ENCODE results near the gene TRMT10C. TPM values are rescaled to one million over a fixed set of nuclear protein-coding genes. Genes with fewer than 3 reads are reported as not detected.

The TRMT10C gene
- total and polyA plus RNA-seq, 10 donors, result 14.1 to 25.8 (median 19.1) TPM

GRCh38 chr3:101513419-101513986 lies 48.2 kb upstream of the TRMT10C start:
- H3K4me3 ChIP-seq, result peak overlapping the region; percentile 67 to 88 (median 82)
- H3K4me1 ChIP-seq, result peaks cover 14 to 50% (median 29%) of the 10 kb centered on the region in 6 donors
- WGBS, 5 donors, result 10 to 15% (median 12%) methylated on average over 12 of the region's 12 CpGs
- TF ChIP-seq POLR2A (IDR thresholded peaks at IDR 0.05) (no peak), CTCF (IDR thresholded peaks at IDR 0.05 in 8 of 11, conservative IDR thresholded peaks at IDR 0.05 in 3 of 11) (no peak), POLR2AphosphoS5 (IDR thresholded peaks at IDR 0.05) (no peak)
- no peak for DNase-seq
- intact Hi-C loops (cut with DNase I; ENCODE audit: low total_unique reads), result no loop called here
- H3K27ac ChIP-seq, result peak overlapping the region; percentile 89 to 97 (median 94)
- H3K9me3 ChIP-seq, result no peaks in the 10 kb centered on the region
- H3K27me3 ChIP-seq (replicated peaks in 1 of 7), result peaks cover 0 to 7% (median 0%) of the 10 kb centered on the region in 7 donors
- no peaks in the 10 kb centered on the region for H3K36me3 ChIP-seq

GRCh38 chr3:101518421-101518871 lies 43.2 kb upstream of the TRMT10C start:
- Histone ChIP-seq H3K4me3 (no peak overlapping the region), H3K36me3 (no peaks in the 10 kb centered on the region), H3K27ac (peak overlapping the region in 6 of 8 donors; percentile 8 to 65 (median 38)), H3K27me3 (replicated peaks in 1 of 7) (peaks cover 0 to 7% (median 0%) of the 10 kb centered on the region in 7 donors), H3K9me3 (no peaks in the 10 kb centered on the region), H3K4me1 (peaks cover 4 to 27% (median 14%) of the 10 kb centered on the region in 6 donors)
- 43 to 70% (median 66%) methylated on average over 3 of the region's 3 CpGs for WGBS, 5 donors
- intact Hi-C loops (cut with DNase I; ENCODE audit: low total_unique reads), result no loop called here
- TF ChIP-seq POLR2AphosphoS5 (IDR thresholded peaks at IDR 0.05), result no peak
- no peak for TF ChIP-seq CTCF (IDR thresholded peaks at IDR 0.05 in 8 of 11, conservative IDR thresholded peaks at IDR 0.05 in 3 of 11)
- TF ChIP-seq POLR2A (IDR thresholded peaks at IDR 0.05), result no peak
- no peak for DNase-seq

- intact Hi-C loops (cut with DNase I; ENCODE audit: low total_unique reads), result no loop called here
- H3K27me3 ChIP-seq (replicated peaks in 1 of 7), result peaks cover 0 to 7% (median 0%) of the 10 kb centered on the region in 7 donors
- H3K36me3 ChIP-seq, result no peaks in the 10 kb centered on the region
- peaks cover 0 to 19% (median 7%) of the 10 kb centered on the region in 6 donors for H3K4me1 ChIP-seq
- WGBS, 5 donors, result 88 to 94% (median 93%) methylated on average over 6 of the region's 6 CpGs
- no peaks in the 10 kb centered on the region for H3K9me3 ChIP-seq
- H3K4me3 ChIP-seq, result no peak overlapping the region
- TF ChIP-seq POLR2A (IDR thresholded peaks at IDR 0.05) (no peak), POLR2AphosphoS5 (IDR thresholded peaks at IDR 0.05) (no peak), CTCF (IDR thresholded peaks at IDR 0.05 in 8 of 11, conservative IDR thresholded peaks at IDR 0.05 in 3 of 11) (no peak)
- no peak for DNase-seq
- H3K27ac ChIP-seq, result no peak overlapping the region
Observed at GRCh38 chr3:101519685-101520365, 41.8 kb upstream of the TRMT10C start.

GRCh38 chr3:101521211-101521701 lies 40.4 kb upstream of the TRMT10C start:
- H3K36me3 ChIP-seq, result no peaks in the 10 kb centered on the region
- peak overlapping the region in 3 of 8 donors; percentile 13 to 31 (median 21) for H3K27ac ChIP-seq
- H3K27me3 ChIP-seq (replicated peaks in 1 of 7), result peaks cover 0 to 7% (median 0%) of the 10 kb centered on the region in 7 donors
- 24 to 49% (median 34%) methylated on average over 4 of the region's 4 CpGs for WGBS, 5 donors
- H3K9me3 ChIP-seq, result peaks cover 0 to 11% (median 0%) of the 10 kb centered on the region in 8 donors
- no peak overlapping the region for H3K4me3 ChIP-seq
- intact Hi-C loops (cut with DNase I; ENCODE audit: low total_unique reads), result no loop called here
- TF ChIP-seq CTCF (IDR thresholded peaks at IDR 0.05 in 8 of 11, conservative IDR thresholded peaks at IDR 0.05 in 3 of 11) (no peak), POLR2AphosphoS5 (IDR thresholded peaks at IDR 0.05) (no peak), POLR2A (IDR thresholded peaks at IDR 0.05) (no peak)
- no peak for DNase-seq
- H3K4me1 ChIP-seq, result peaks cover 0 to 19% (median 7%) of the 10 kb centered on the region in 6 donors
